HEK293 (cell line): ENCODE data around the gene ACTL6B.
A peak's percentile ranks its signal among the peaks of the same experiment; 100 is the strongest.

Experiments
- CTCF ChIP-seq: fragments of 450-650 bp; formaldehyde crosslinking; IDR thresholded peaks from 2 replicates; pipeline ENCODE4 v1.5.1; 2016; ENCODE audit warnings: missing biosample characterization, missing genetic modification characterization
- HIC1 ChIP-seq: fragments of 450-650 bp; formaldehyde crosslinking; IDR thresholded peaks from 2 replicates; pipeline ENCODE4 v1.5.1; 2016; ENCODE audit warnings: missing biosample characterization, missing genetic modification characterization
- KLF10 ChIP-seq: fragments of 450-650 bp; IDR thresholded peaks from 2 replicates; pipeline ENCODE4 v1.5.1; 2018; ENCODE audit warnings: missing biosample characterization, mild to moderate bottlenecking, missing genetic modification characterization
- KLF9 ChIP-seq: fragments of 450-650 bp; formaldehyde crosslinking; IDR thresholded peaks from 2 replicates; pipeline ENCODE4 v1.5.1; 2016; ENCODE audit warnings: missing biosample characterization, missing genetic modification characterization, low read depth
- TSHZ1 ChIP-seq: fragments of 450-650 bp; formaldehyde crosslinking; IDR thresholded peaks from 2 replicates; pipeline ENCODE4 v1.5.1; 2016; ENCODE audit warnings: missing biosample characterization, missing genetic modification characterization, borderline replicate concordance
- ZBTB11 ChIP-seq: fragments of 450-650 bp; formaldehyde crosslinking; conservative IDR thresholded peaks from 2 replicates; pipeline ENCODE4 v1.5.1; 2016; ENCODE audit warnings: low read depth, missing biosample characterization, missing genetic modification characterization
- ZBTB8A ChIP-seq: fragments of 450-650 bp; formaldehyde crosslinking; IDR thresholded peaks from 2 replicates; pipeline ENCODE4 v1.5.1; 2016; ENCODE audit warnings: missing biosample characterization, missing genetic modification characterization
- ZNF10 ChIP-seq: fragments of 450-650 bp; formaldehyde crosslinking; IDR thresholded peaks from 2 replicates; pipeline ENCODE4 v1.5.1; 2017; ENCODE audit warnings: missing biosample characterization, missing genetic modification characterization
- ZNF112 ChIP-seq: fragments of 450-650 bp; formaldehyde crosslinking; IDR thresholded peaks from 2 replicates; pipeline ENCODE4 v1.5.0; 2017; ENCODE audit warnings: missing biosample characterization, missing genetic modification characterization
- ZNF133 ChIP-seq: fragments of 450-650 bp; formaldehyde crosslinking; IDR thresholded peaks from 2 replicates; pipeline ENCODE4 v1.5.1; 2016; ENCODE audit warnings: missing biosample characterization, missing genetic modification characterization
- ZNF18 ChIP-seq: fragments of 450-650 bp; formaldehyde crosslinking; IDR thresholded peaks from 2 replicates; pipeline ENCODE4 v1.5.1; 2016; ENCODE audit warnings: missing biosample characterization, missing genetic modification characterization
- ZNF211 ChIP-seq: fragments of 450-650 bp; formaldehyde crosslinking; IDR thresholded peaks from 2 replicates; pipeline ENCODE4 v1.5.1; 2016; ENCODE audit warnings: low read depth, missing biosample characterization, missing genetic modification characterization
- ZNF23 ChIP-seq: fragments of 450-650 bp; formaldehyde crosslinking; IDR thresholded peaks from 2 replicates; pipeline ENCODE4 v1.5.1; 2016; ENCODE audit warnings: missing biosample characterization, missing genetic modification characterization, borderline replicate concordance
- ZNF239 ChIP-seq: fragments of 450-650 bp; formaldehyde crosslinking; IDR thresholded peaks from 2 replicates; pipeline ENCODE4 v1.5.1; 2016; ENCODE audit warnings: missing biosample characterization, missing genetic modification characterization
- ZNF292 ChIP-seq: fragments of 450-650 bp; formaldehyde crosslinking; IDR thresholded peaks from 2 replicates; pipeline ENCODE4 v1.5.1; 2016; ENCODE audit warnings: low read depth, missing biosample characterization, missing genetic modification characterization, borderline replicate concordance
- ZNF362 ChIP-seq: fragments of 450-650 bp; formaldehyde crosslinking; IDR thresholded peaks from 2 replicates; pipeline ENCODE4 v1.5.1; 2016; ENCODE audit warnings: missing biosample characterization, missing genetic modification characterization
- ZNF514 ChIP-seq: fragments of 450-650 bp; formaldehyde crosslinking; IDR thresholded peaks from 2 replicates; pipeline ENCODE4 v1.5.1; 2016; ENCODE audit warnings: missing biosample characterization, missing genetic modification characterization
- ZNF529 ChIP-seq: fragments of 450-650 bp; formaldehyde crosslinking; IDR thresholded peaks from 2 replicates; pipeline ENCODE4 v1.5.1; 2017; ENCODE audit warnings: missing genetic modification characterization, missing biosample characterization; ENCODE audit not compliant: insufficient replicate concordance
- ZNF555 ChIP-seq: fragments of 450-650 bp; formaldehyde crosslinking; conservative IDR thresholded peaks from 2 replicates; pipeline ENCODE4 v1.5.1; 2017; ENCODE audit warnings: missing biosample characterization, mild to moderate bottlenecking, missing genetic modification characterization, inconsistent platforms
- ZNF571 ChIP-seq: fragments of 450-650 bp; formaldehyde crosslinking; IDR thresholded peaks from 2 replicates; pipeline ENCODE4 v1.5.0; 2017; ENCODE audit warnings: missing biosample characterization, missing genetic modification characterization
- ZNF626 ChIP-seq: fragments of 450-650 bp; sonication (Bioruptor Pico); formaldehyde crosslinking; IDR thresholded peaks from 2 replicates; pipeline ENCODE4 v1.5.1; 2018; ENCODE audit warnings: missing biosample characterization, missing genetic modification characterization, inconsistent platforms
- ZNF677 ChIP-seq: fragments of 450-650 bp; IDR thresholded peaks from 2 replicates; pipeline ENCODE4 v1.5.0; 2018; ENCODE audit warnings: missing biosample characterization, mild to moderate bottlenecking, missing genetic modification characterization, moderate library complexity
- ZNF777 ChIP-seq: fragments of 450-650 bp; formaldehyde crosslinking; IDR thresholded peaks from 2 replicates; pipeline ENCODE4 v1.5.1; 2017; ENCODE audit warnings: missing biosample characterization, missing genetic modification characterization, borderline replicate concordance
- ZNF785 ChIP-seq: fragments of 450-650 bp; formaldehyde crosslinking; IDR thresholded peaks from 2 replicates; pipeline ENCODE4 v1.5.1; 2016; ENCODE audit warnings: missing biosample characterization, missing genetic modification characterization
- ZSCAN16 ChIP-seq: fragments of 450-650 bp; formaldehyde crosslinking; IDR thresholded peaks from 2 replicates; pipeline ENCODE4 v1.5.1; 2016; ENCODE audit warnings: missing biosample characterization, missing genetic modification characterization

Gene ACTL6B

GRCh38 chr7:100673302-100673941 is 17.2 kb upstream of the ACTL6B start, which contains the start of gene GNB2 (continued):
- TF ChIP-seq ZBTB11 (tag by site-specific recombination) (0 out of 2 replicates have a peak, but pooled peaks have one; percentile 32), ZNF239 (tag by site-specific recombination) (peak; percentile 62; the same call in 1 of the 2 replicates), ZNF677 (tag by site-specific recombination) (0 out of 2 replicates have a peak, but pooled peaks have one; percentile 63), KLF10 (peak; percentile 92), HIC1 (peak; percentile 95), ZNF23 (tag by site-specific recombination) (no peak), ZNF571 (tag by site-specific recombination) (no peak), ZNF211 (no peak), KLF9 (peak; percentile 94), ZNF529 (tag by site-specific recombination) (no peak), ZNF626 (tag by site-specific recombination) (no peak), ZNF785 (tag by site-specific recombination) (peak; percentile 68; the same call in 1 of the 2 replicates), ZBTB8A (tag by site-specific recombination) (peak; percentile 81), TSHZ1 (tag by site-specific recombination) (peak; percentile 65; the same call in 1 of the 2 replicates), ZNF133 (tag by site-specific recombination) (no peak), ZNF362 (no peak), ZNF292 (tag by site-specific recombination) (no peak), ZNF514 (tag by site-specific recombination) (no peak), ZNF112 (tag by site-specific recombination) (no peak), CTCF (tag by site-specific recombination) (no peak), ZNF10 (tag by site-specific recombination) (0 out of 2 replicates have a peak, but pooled peaks have one; percentile 76), ZNF777 (tag by site-specific recombination) (peak; percentile 40; the same call in 1 of the 2 replicates), ZSCAN16 (tag by site-specific recombination) (no peak), ZNF18 (tag by site-specific recombination) (peak; percentile 83; the same call in 1 of the 2 replicates), ZNF555 (tag by site-specific recombination) (no peak)
